GM10266 (cell line): ENCODE measurements around the gene CFAP92.

Experiments used
- DNase-seq: peaks from one replicate; pipeline ENCODE4 v3.0.0; 2012; ENCODE audit errors: extremely low spot score
- CTCF ChIP-seq: IDR thresholded peaks from 2 replicates; pipeline ENCODE4 v1.5.1; 2012; ENCODE audit warnings: mild to moderate bottlenecking, low read depth; ENCODE audit not compliant: control insufficient read depth, insufficient read depth; ENCODE audit errors: missing control alignments

The CFAP92 gene

GRCh38 chr3:129015388-129016105 lies 21.7 kb upstream of the CFAP92 start:
- DNase-seq = no peak
- no peak for TF ChIP-seq CTCF

- no peak for TF ChIP-seq CTCF
- DNase-seq = no peak
These were observed 21.0 kb upstream of the CFAP92 start for GRCh38 chr3:129014793-129015345.

- DNase-seq = no peak
- no peak for TF ChIP-seq CTCF
These were observed 20.3 kb upstream of the CFAP92 start for GRCh38 chr3:129014148-129014547.

- TF ChIP-seq CTCF = no peak
- DNase-seq = no peak
These were observed 19.6 kb upstream of the CFAP92 start for GRCh38 chr3:129013491-129013891.

- no peak for TF ChIP-seq CTCF
- DNase-seq = no peak
These were observed 16.6 kb upstream of the CFAP92 start for GRCh38 chr3:129010310-129010956.

GRCh38 chr3:129009266-129009665 lies 15.4 kb upstream of the CFAP92 start:
- no peak for DNase-seq
- TF ChIP-seq CTCF = no peak

- DNase-seq = no peak
- no peak for TF ChIP-seq CTCF
These were observed 13.9 kb upstream of the CFAP92 start for GRCh38 chr3:129007792-129008191.
